MM.1S (cell line): ENCODE results near the gene NRN1L.

ENCODE experiments used
- DNase-seq: peaks from one replicate; pipeline ENCODE4 v3.0.0-alpha.2; 2015
- H2AFZ ChIP-seq: fragments of 300-600 bp; sonication (generic); 2 replicates; pipeline ENCODE4 v1.6.0; 2016; ENCODE audit warnings: antibody characterized with exemption, low read length
- H3F3A ChIP-seq: fragments of 300-600 bp; sonication (generic); 2 replicates; pipeline ENCODE4 v1.6.1; 2016; ENCODE audit warnings: mild to moderate bottlenecking, antibody characterized with exemption, low read length, moderate library complexity, mixed read lengths; ENCODE audit not compliant: insufficient read depth
- H3K27ac ChIP-seq: fragments of 300-600 bp; sonication (generic); 2 replicates; pipeline ENCODE4 v1.5.1; 2016; ENCODE audit warnings: mild to moderate bottlenecking, low read length
- H3K27me3 ChIP-seq: fragments of 300-600 bp; sonication (generic); replicated peaks from 2 replicates; pipeline ENCODE4 v1.6.0; 2016; ENCODE audit warnings: low read length; ENCODE audit not compliant: insufficient read depth
- H3K36me3 ChIP-seq: fragments of 300-600 bp; sonication (generic); replicated peaks from 2 replicates; pipeline ENCODE4 v1.6.1; 2016; ENCODE audit warnings: mild to moderate bottlenecking, low read length, mixed read lengths; ENCODE audit not compliant: insufficient read depth
- H3K4me1 ChIP-seq: fragments of 300-600 bp; sonication (generic); 2 replicates; pipeline ENCODE4 v1.6.1; 2016; ENCODE audit warnings: low read length, mixed read lengths
- H3K4me2 ChIP-seq: fragments of 300-600 bp; sonication (generic); 2 replicates; pipeline ENCODE4 v1.6.0; 2016; ENCODE audit warnings: low read depth, low read length
- H3K4me3 ChIP-seq: fragments of 300-600 bp; sonication (generic); 2 replicates; pipeline ENCODE4 v1.5.1; 2016; ENCODE audit warnings: low read length, mixed read lengths
- H3K79me2 ChIP-seq: fragments of 300-600 bp; sonication (generic); 2 replicates; pipeline ENCODE4 v1.6.1; 2016; ENCODE audit warnings: mixed run types, low read length, mixed read lengths
- H3K9ac ChIP-seq: fragments of 300-600 bp; sonication (generic); 2 replicates; pipeline ENCODE4 v1.6.1; 2016; ENCODE audit warnings: low read length, mixed read lengths
- H3K9me2 ChIP-seq: fragments of 300-600 bp; sonication (generic); replicated peaks from 2 replicates; pipeline ENCODE4 v1.6.1; 2016; ENCODE audit warnings: mild to moderate bottlenecking, low read length, mixed read lengths; ENCODE audit not compliant: insufficient read depth
- H3K9me3 ChIP-seq: fragments of 300-600 bp; sonication (generic); replicated peaks from 2 replicates; pipeline ENCODE4 v1.6.1; 2016; ENCODE audit warnings: mild to moderate bottlenecking, low read length, mixed read lengths; ENCODE audit not compliant: insufficient read depth
- H4K20me1 ChIP-seq: fragments of 300-600 bp; sonication (generic); 2 replicates; pipeline ENCODE4 v1.6.1; 2016; ENCODE audit warnings: mild to moderate bottlenecking, low read length, moderate library complexity, mixed read lengths; ENCODE audit not compliant: insufficient read depth
- CTCF ChIP-seq: fragments of 300-600 bp; sonication (generic); IDR thresholded peaks from 2 replicates; pipeline ENCODE4 v1.5.1; 2016; ENCODE audit warnings: antibody characterized with exemption, low read length, mixed read lengths
- EZH2 ChIP-seq: fragments of 300-600 bp; sonication (generic); optimal IDR thresholded peaks from 2 replicates; pipeline ENCODE3; 2017; ENCODE audit warnings: low read depth, mild to moderate bottlenecking, antibody characterized with exemption, low read length, mixed read lengths
- EZH2phosphoT487 ChIP-seq: fragments of 300-600 bp; sonication (generic); IDR thresholded peaks from 2 replicates; pipeline ENCODE4 v1.6.1; 2018; ENCODE audit warnings: antibody characterized with exemption, low read length

The NRN1L gene

GRCh38 chr16:67885545-67885944 is 860 bp downstream of the NRN1L start:
- no peaks in the 10 kb centered on the region for H4K20me1 ChIP-seq
- H3K79me2 ChIP-seq = no peaks in the 10 kb centered on the region
- H3F3A ChIP-seq = no peaks in the 10 kb centered on the region
- H3K27me3 ChIP-seq = no peaks in the 10 kb centered on the region
- no peaks in the 10 kb centered on the region for H3K9me2 ChIP-seq
- no peaks in the 10 kb centered on the region for H3K4me1 ChIP-seq
- H3K4me3 ChIP-seq = no peak overlapping the region
- H2AFZ ChIP-seq = no peak overlapping the region
- no peaks in the 10 kb centered on the region for H3K9me3 ChIP-seq
- no peaks in the 10 kb centered on the region for H3K36me3 ChIP-seq
- H3K27ac ChIP-seq = no peak overlapping the region
- TF ChIP-seq CTCF (no peak), EZH2phosphoT487 (no peak), EZH2 (no peak)
- DNase-seq = no peak
- H3K4me2 ChIP-seq = no peak overlapping the region
- no peak overlapping the region for H3K9ac ChIP-seq

- no peak overlapping the region for H3K4me3 ChIP-seq
- H3F3A ChIP-seq = no peaks in the 10 kb centered on the region
- no peaks in the 10 kb centered on the region for H3K9me3 ChIP-seq
- no peak overlapping the region for H3K9ac ChIP-seq
- H3K4me2 ChIP-seq = no peak overlapping the region
- no peak for DNase-seq
- H3K27ac ChIP-seq = no peak overlapping the region
- no peaks in the 10 kb centered on the region for H3K79me2 ChIP-seq
- TF ChIP-seq CTCF = no peak
- no peak for TF ChIP-seq EZH2
- TF ChIP-seq EZH2phosphoT487 = no peak
- no peaks in the 10 kb centered on the region for H4K20me1 ChIP-seq
- no peaks in the 10 kb centered on the region for H3K9me2 ChIP-seq
- no peaks in the 10 kb centered on the region for H3K27me3 ChIP-seq
- no peaks in the 10 kb centered on the region for H3K4me1 ChIP-seq
- no peak overlapping the region for H2AFZ ChIP-seq
- H3K36me3 ChIP-seq = no peaks in the 10 kb centered on the region
Observed at GRCh38 chr16:67885976-67886375, 1.3 kb downstream of the NRN1L start.

GRCh38 chr16:67886387-67886786 is 1.7 kb downstream of the NRN1L start:
- H3K4me2 ChIP-seq = no peak overlapping the region
- DNase-seq = no peak
- H3K36me3 ChIP-seq = no peaks in the 10 kb centered on the region
- TF ChIP-seq EZH2phosphoT487 (no peak), CTCF (no peak), EZH2 (no peak)
- H2AFZ ChIP-seq = no peak overlapping the region
- H3F3A ChIP-seq = no peaks in the 10 kb centered on the region
- H3K4me3 ChIP-seq = no peak overlapping the region
- H3K27me3 ChIP-seq = no peaks in the 10 kb centered on the region
- no peaks in the 10 kb centered on the region for H3K4me1 ChIP-seq
- no peaks in the 10 kb centered on the region for H3K9me2 ChIP-seq
- H4K20me1 ChIP-seq = no peaks in the 10 kb centered on the region
- no peaks in the 10 kb centered on the region for H3K9me3 ChIP-seq
- H3K9ac ChIP-seq = no peak overlapping the region
- H3K27ac ChIP-seq = no peak overlapping the region
- no peaks in the 10 kb centered on the region for H3K79me2 ChIP-seq
